Skin epidermis (tissue), 12 donors: Measurements from ENCODE around the gene SIM2.

Experiments
- H3K27ac ChIP-seq, 21 experiments: fragments of 200-600 bp; sonication (generic) in 11 of 21; one replicate each; pipeline ENCODE4 v1.5.0; 2020; ENCODE audit warnings: mild to moderate bottlenecking in 3 of 21, inconsistent platforms in 2 of 21, moderate library complexity in 2 of 21
- H3K4me3 ChIP-seq, 7 experiments: fragments of 200-600 bp; sonication (generic) in 2 of 7; one replicate each; pipeline ENCODE4 v1.5.0; 2020; ENCODE audit warnings: inconsistent platforms in 2 of 7, mild to moderate bottlenecking in 2 of 7, moderate library complexity in 1 of 7

Gene SIM2

DNA sequence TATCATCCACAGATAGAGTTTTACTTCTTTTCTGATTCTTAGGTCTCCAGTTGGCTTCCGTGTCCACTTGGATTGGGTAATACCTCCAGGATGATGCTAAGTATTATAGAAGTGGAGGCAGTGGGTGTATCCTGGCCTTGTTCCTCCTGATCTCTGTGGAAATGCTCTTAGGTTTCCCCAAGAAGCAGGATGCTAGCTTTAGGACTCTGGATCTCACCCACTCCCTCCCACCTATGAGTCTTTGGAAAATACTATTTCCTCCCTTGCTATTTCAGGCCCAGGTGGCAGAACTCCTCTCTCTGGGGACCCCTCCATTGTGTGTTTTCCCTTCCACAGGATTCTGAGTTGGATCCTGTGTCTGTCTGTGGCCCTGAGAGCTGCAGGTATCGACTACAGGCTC lies 86.7 kb downstream of the SIM2 start:
- no peak overlapping the region for H3K27ac ChIP-seq
- H3K4me3 ChIP-seq, result no peak overlapping the region

DNA sequence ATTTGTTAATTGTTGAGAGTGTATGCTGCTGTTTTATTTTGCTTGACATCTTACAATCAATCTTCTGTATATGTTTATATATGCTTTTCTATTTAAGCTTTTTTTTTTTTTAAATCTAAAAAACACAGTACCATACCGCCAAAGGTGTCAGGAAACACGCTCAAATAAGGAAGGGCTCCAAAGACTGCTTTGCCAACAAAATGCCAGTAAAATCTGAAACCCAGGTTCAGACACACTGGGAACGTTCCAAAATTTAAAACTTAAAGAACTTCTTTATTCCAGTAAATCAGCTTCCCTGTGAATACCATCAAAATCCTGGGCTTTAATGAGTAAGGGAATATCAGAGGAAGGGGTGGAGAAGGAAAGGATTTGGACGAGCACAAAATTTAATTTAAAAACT lies 87.3 kb downstream of the SIM2 start:
- Histone ChIP-seq H3K4me3 (no peak overlapping the region), H3K27ac (no peak overlapping the region)

DNA sequence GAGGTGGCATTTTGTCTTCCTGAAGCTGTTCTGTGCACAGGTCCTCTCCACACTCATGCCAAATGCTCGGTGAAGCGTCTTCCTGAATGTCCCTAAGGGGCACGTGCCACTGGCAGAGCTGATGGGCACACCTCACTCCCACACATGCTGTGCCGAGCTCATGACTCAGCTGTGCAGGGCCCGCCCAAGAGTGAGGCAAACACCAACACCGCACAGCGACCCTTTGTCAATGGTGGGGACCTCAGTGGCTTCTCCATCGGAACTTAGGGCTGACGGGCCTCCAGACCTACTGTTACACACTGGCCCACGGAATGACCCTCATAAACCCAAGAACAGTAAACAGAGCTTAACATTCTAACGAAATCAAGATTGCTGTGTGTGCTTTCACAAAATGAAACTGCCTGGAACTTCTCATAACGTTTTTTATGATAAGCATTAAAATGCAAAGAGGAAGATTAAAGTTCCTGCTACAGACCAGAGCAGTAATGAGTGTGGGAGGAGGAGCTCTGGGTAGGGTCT lies 89.3 kb downstream of the SIM2 start:
- H3K27ac ChIP-seq, result no peak overlapping the region

DNA sequence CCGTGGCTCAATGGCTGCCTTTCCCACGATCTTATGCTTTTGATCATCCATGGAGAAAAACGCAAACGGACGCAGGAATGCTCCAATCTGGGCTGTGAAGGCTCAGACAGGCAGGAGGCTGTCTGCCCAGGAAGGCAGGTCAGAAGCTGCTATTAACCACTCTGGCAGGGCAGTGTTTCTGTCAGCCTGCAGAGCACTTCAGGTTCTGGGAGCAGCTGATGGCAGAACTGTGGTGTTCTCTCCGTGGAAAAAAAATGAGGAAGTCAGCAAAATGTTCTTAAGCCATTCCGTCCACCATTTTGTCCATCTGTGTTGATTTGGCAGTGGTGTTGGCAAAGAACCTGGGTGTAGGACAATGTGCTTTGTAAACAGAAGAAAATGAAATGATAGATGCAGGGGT lies 91.7 kb downstream of the SIM2 start:
- no peak overlapping the region for H3K4me3 ChIP-seq
- H3K27ac ChIP-seq, result no peak overlapping the region

More for the DNA sequence above, 89.3 kb downstream of the SIM2 start:
- peak overlapping the region in 1 of 7 experiments; percentile 16 for H3K4me3 ChIP-seq

DNA sequence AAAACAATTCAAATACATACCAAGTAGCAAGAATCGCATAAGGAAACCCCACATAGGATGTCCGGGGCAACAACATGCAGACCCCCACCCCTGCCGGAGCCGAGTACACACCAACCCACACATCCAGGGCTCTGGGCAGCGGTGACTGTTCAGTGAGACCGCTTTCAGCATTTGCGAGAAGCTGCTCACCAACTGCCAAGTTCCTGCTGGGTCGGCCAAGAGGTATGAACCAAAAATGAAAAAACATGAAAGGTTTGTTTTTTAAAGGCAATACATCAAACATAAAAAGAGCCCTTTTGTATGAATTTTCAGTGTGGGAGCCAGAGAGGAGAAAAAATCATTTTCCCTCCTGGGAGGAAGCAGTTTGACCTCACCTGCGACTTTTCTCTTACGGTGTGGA lies 92.3 kb downstream of the SIM2 start:
- H3K27ac ChIP-seq, result no peak overlapping the region
- no peak overlapping the region for H3K4me3 ChIP-seq

DNA sequence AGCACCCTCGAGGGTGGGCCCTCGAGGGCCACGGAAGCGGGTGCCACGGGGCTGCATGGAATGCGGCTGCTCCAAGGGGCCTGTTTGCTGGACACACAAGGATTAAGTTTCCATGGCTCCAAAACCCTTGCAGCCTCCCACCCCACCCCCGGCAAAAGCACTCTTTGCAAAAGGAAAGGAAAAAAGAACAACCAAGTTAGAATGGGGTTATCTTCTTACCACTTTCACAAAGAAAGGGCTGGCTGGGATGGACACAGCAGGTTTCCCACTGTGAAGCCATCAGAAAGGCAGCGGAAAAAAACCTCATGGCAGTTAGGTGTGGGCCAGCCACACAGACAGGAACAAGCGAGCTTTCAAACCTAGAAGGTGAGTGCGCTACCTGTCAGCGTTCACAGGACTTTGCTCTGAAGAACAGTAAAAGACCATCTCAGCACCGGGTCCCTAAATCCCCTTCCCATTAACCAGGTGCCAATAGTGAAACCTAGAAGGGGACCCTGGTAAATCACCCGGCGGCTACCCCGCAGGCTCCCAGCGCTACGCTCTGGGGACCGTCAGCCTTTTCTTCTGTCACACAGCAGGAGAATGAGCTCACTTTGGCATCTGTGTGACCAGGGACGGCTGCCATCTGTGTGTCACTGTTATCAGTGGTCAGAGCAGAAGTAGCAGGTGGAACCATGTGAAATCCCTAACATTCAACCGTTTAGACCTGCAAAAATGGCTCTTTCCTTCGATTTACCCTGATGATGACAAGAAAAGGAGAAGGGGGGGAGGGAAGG lies 93.0 kb downstream of the SIM2 start:
- Histone ChIP-seq H3K27ac (no peak overlapping the region), H3K4me3 (no peak overlapping the region)

DNA sequence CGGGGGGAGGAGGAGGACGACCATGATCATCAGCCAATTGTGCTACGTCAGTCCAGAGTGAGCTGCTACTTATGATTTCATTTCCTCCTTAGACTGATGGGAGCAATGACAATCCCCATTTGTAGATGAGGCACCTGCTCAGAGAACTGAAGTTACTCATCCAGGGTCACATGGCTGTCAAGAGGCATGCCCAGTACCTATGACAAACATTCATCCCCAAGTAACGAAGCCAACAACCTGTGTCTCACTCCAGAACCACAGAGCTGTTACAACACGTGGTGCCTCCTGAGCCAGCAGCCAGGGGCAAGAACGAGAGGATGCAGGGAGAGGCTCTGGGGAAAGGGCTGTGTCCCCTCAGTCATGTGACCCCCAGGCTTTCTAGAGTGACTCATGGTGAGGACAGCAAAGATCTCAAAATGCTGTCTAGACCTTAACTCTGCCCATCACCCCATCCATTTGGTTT lies 93.6 kb downstream of the SIM2 start:
- H3K27ac ChIP-seq, result no peak overlapping the region
- H3K4me3 ChIP-seq, result no peak overlapping the region

DNA sequence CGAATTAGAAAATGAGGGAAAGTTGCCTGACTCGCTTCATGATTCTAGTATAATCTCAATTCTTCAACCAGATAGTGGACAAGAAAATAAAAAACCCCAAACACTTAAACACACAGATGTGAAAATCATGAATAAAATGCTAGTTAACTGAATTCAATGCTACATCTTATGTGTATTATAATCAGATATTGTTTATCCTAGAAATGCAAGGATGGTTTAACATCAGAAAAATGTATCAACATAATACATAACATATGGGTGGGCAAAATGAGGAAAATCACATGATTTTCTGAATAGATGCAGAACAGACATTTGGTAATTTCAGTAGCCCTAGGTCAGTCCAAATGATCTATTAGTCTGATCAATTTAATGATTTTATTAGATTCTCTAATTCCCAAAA lies 97.2 kb downstream of the SIM2 start:
- Histone ChIP-seq H3K4me3 (no peak overlapping the region), H3K27ac (no peak overlapping the region)

DNA sequence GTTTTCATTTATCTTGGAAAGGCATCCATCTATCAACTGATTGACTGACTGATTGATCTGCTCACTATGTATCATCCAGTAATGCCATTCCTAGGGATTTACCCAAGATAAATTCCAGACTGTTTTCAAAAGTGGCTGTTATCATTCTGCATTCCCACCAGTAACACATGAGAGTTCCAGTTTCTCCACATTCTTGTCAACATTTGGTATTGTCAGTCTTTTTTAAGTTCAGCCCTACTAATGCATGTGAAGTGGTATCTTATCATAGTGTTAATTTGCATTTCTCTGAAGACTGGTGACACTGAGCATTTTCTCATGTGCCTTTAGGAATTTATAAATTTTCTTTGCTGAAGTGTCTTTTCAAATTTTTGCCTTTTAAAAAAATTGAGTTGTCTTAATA lies 99.6 kb downstream of the SIM2 start:
- Histone ChIP-seq H3K27ac (no peak overlapping the region), H3K4me3 (no peak overlapping the region)
